H1 (cell line): ENCODE results near the gene C1QTNF4. TPM values are rescaled to one million over a fixed set of nuclear protein-coding genes. Genes with fewer than 3 reads are reported as not detected.
"Not testable (repeated sequence)": the region's sequence is repeated elsewhere in the genome, so short reads cannot be mapped to it uniquely, and the experiment has no call there.

Experiments
- CTCF ChIA-PET: fragments of 300-600 bp; sonication (Branson Sonifier 250); formaldehyde crosslinking; loops from one replicate; lab custom pipeline; 2021; ENCODE audit not compliant: partially characterized antibody; lab: Charles Lee
- POLR2A ChIA-PET: fragments of 300-600 bp; sonication (Branson Sonifier 250); formaldehyde crosslinking; loops from one replicate; lab custom pipeline; 2021; ENCODE audit warnings: inconsistent platforms; ENCODE audit not compliant: partially characterized antibody; lab: Charles Lee
- DNase-seq, 2 experiments: peaks; one replicate each; pipeline versions ENCODE4 v3.0.0 to v3.0.0-alpha.2; 2010 to 2022; ENCODE audit warnings: low spot score in 2 of 2, low read depth in 1 of 2, mixed read lengths in 1 of 2
- FAIRE-seq: peaks from 2 replicates; lab custom pipeline; 2011; peaks lifted over from hg19 to GRCh38; lab: Jason Lieb, UNC
- H2AFZ ChIP-seq: 2 replicates; pipeline ENCODE4 v1.8.1; 2012; ENCODE audit warnings: low read length, inconsistent platforms
- H2AK5ac ChIP-seq: 2 replicates; pipeline ENCODE4 v1.6.1; 2013; ENCODE audit warnings: low read depth, low read length
- H2BK120ac ChIP-seq: replicated peaks from 2 replicates; pipeline ENCODE3; 2013; ENCODE audit warnings: low read depth, low read length, inconsistent platforms
- H2BK12ac ChIP-seq: 2 replicates; pipeline ENCODE4 v1.6.1; 2013; ENCODE audit warnings: low read depth, low read length
- H2BK15ac ChIP-seq: 2 replicates; pipeline ENCODE4 v1.6.1; 2013; ENCODE audit warnings: low read length
- H2BK20ac ChIP-seq: 2 replicates; pipeline ENCODE4 v1.6.1; 2013; ENCODE audit warnings: low read length
- H2BK5ac ChIP-seq: 2 replicates; pipeline ENCODE4 v1.6.1; 2013; ENCODE audit warnings: low read depth, low read length
- H3K14ac ChIP-seq: 2 replicates; pipeline ENCODE4 v1.6.1; 2013; ENCODE audit warnings: inconsistent platforms; ENCODE audit not compliant: insufficient read length
- H3K18ac ChIP-seq: 2 replicates; pipeline ENCODE4 v1.6.1; 2013; ENCODE audit warnings: low read length; ENCODE audit errors: extremely low read depth
- H3K23ac ChIP-seq: 2 replicates; pipeline ENCODE4 v1.6.1; 2013; ENCODE audit warnings: inconsistent platforms; ENCODE audit not compliant: insufficient read length
- H3K23me2 ChIP-seq: 2 replicates; pipeline ENCODE4 v1.6.1; 2013; ENCODE audit warnings: low read depth, low read length
- H3K27ac ChIP-seq: 2 replicates; pipeline ENCODE4 v1.6.1; 2011; ENCODE audit warnings: low read depth, low read length, inconsistent platforms
- H3K27me3 ChIP-seq, 4 experiments: replicated peaks in 1 of 4; 1 replicate in 1 of 4; 2 replicates in 3 of 4; pipeline versions ENCODE4 v1.6.1 to v1.8.1; 2011 to 2013; ENCODE audit warnings: low read length in 3 of 4, mild to moderate bottlenecking in 3 of 4, inconsistent platforms in 2 of 4, mixed read lengths in 2 of 4, moderate library complexity in 1 of 4; ENCODE audit not compliant: control insufficient read depth in 3 of 4, insufficient read depth in 3 of 4; ENCODE audit errors: extremely low read depth in 1 of 4
- H3K36me3 ChIP-seq, 4 experiments: 2 replicates each; pipeline versions ENCODE4 v1.6.1 to v1.8.1; 2011 to 2013; ENCODE audit warnings: mild to moderate bottlenecking in 4 of 4, low read length in 3 of 4, moderate library complexity in 2 of 4, control low read depth in 1 of 4, inconsistent platforms in 1 of 4; ENCODE audit not compliant: insufficient read depth in 4 of 4, control insufficient read depth in 2 of 4
- H3K4ac ChIP-seq: replicated peaks from 2 replicates; pipeline ENCODE3; 2013; ENCODE audit warnings: low read length, low read depth, mixed read lengths, inconsistent platforms; ENCODE audit not compliant: insufficient read length
- H3K4me1 ChIP-seq, 4 experiments: replicated peaks in 1 of 4; 1 replicate in 1 of 4; 2 replicates in 3 of 4; pipeline versions ENCODE4 v1.6.1 to v1.8.1; 2011 to 2013; ENCODE audit warnings: low read length in 3 of 4, inconsistent platforms in 2 of 4, mixed read lengths in 1 of 4; ENCODE audit not compliant: insufficient read depth in 4 of 4, control insufficient read depth in 3 of 4
- H3K4me2 ChIP-seq, 2 experiments: 2 replicates each; pipeline versions ENCODE4 v1.6.1 to v1.8.1; 2011 to 2013; ENCODE audit warnings: low read depth in 2 of 2, low read length in 2 of 2, control low read depth in 1 of 2, inconsistent platforms in 1 of 2, mild to moderate bottlenecking in 1 of 2; ENCODE audit not compliant: insufficient read depth in 1 of 2
- H3K4me3 ChIP-seq, 4 experiments: fragments of 200-600, 300-600 bp in 1 of 4; sonication (generic), shearing (Covaris generic), sonication (Bioruptor Twin) in 1 of 4; 2 replicates each; pipeline versions ENCODE4 v1.5.1 to v1.8.1; 2011 to 2016; ENCODE audit warnings: low read length in 4 of 4, low read depth in 3 of 4, control low read depth in 2 of 4, inconsistent platforms in 2 of 4, mild to moderate bottlenecking in 2 of 4, mixed read lengths in 1 of 4, moderate library complexity in 1 of 4; ENCODE audit not compliant: insufficient read depth in 2 of 4; ENCODE audit errors: extremely low read depth in 1 of 4
- H3K56ac ChIP-seq: replicated peaks from 2 replicates; pipeline ENCODE3; 2013; ENCODE audit warnings: low read depth, mild to moderate bottlenecking, mixed read lengths, low read length, inconsistent platforms; ENCODE audit not compliant: insufficient read length
- H3K79me1 ChIP-seq: 2 replicates; pipeline ENCODE4 v1.6.1; 2013; ENCODE audit warnings: low read depth, low read length, control low read depth
- H3K79me2 ChIP-seq, 2 experiments: 2 replicates each; pipeline versions ENCODE4 v1.6.1 to v1.8.1; 2012 to 2013; ENCODE audit warnings: low read length in 2 of 2, mild to moderate bottlenecking in 2 of 2, inconsistent platforms in 1 of 2; ENCODE audit not compliant: insufficient read depth in 2 of 2, control insufficient read depth in 1 of 2
- H3K9ac ChIP-seq, 4 experiments: replicated peaks in 1 of 4; 1 replicate in 1 of 4; 2 replicates in 3 of 4; pipeline versions ENCODE4 v1.6.1 to v1.8.1; 2011 to 2013; ENCODE audit warnings: low read depth in 3 of 4, low read length in 3 of 4, control low read depth in 2 of 4, mild to moderate bottlenecking in 2 of 4, moderate library complexity in 2 of 4, inconsistent platforms in 1 of 4; ENCODE audit errors: extremely low read depth in 1 of 4
- H3K9me3 ChIP-seq, 2 experiments: 2 replicates each; pipeline versions ENCODE4 v1.6.1 to v1.8.1; 2012 to 2013; ENCODE audit warnings: mild to moderate bottlenecking in 2 of 2, moderate library complexity in 2 of 2, control low read depth in 1 of 2, inconsistent platforms in 1 of 2, low read depth in 1 of 2, low read length in 1 of 2, mixed read lengths in 1 of 2; ENCODE audit not compliant: insufficient read depth in 2 of 2
- H4K20me1 ChIP-seq, 2 experiments: replicated peaks in 1 of 2; 2 replicates each; pipeline versions ENCODE3 to v1.8.1; 2011 to 2013; ENCODE audit warnings: inconsistent platforms in 2 of 2, low read length in 2 of 2, mild to moderate bottlenecking in 1 of 2; ENCODE audit not compliant: insufficient read depth in 2 of 2, control insufficient read depth in 1 of 2
- H4K5ac ChIP-seq: 2 replicates; pipeline ENCODE4 v1.6.1; 2013; ENCODE audit warnings: low read length, low read depth, mixed read lengths, inconsistent platforms; ENCODE audit not compliant: insufficient read length
- H4K8ac ChIP-seq: 2 replicates; pipeline ENCODE4 v1.8.0; 2013; ENCODE audit warnings: mild to moderate bottlenecking, moderate library complexity, low read length, inconsistent platforms; ENCODE audit not compliant: insufficient read depth; ENCODE audit errors: extremely low read depth
- H4K91ac ChIP-seq: replicated peaks from 2 replicates; pipeline ENCODE3; 2013; ENCODE audit warnings: low read length, mixed read lengths, inconsistent platforms; ENCODE audit not compliant: insufficient read length
- WGBS, 2 experiments: shearing (Covaris generic) in 1 of 2; methylation state at CpG; one replicate each; pipeline versions ENCODE4 v1.1.6 to v1.1.7; 2013 to 2015; ENCODE audit warnings: low lambda C conversion rate in 2 of 2, mixed read lengths in 2 of 2, inconsistent platforms in 1 of 2, low coverage in 1 of 2, missing lambda C conversion rate in 1 of 2; ENCODE audit not compliant: insufficient replicate concordance in 2 of 2, insufficient coverage in 1 of 2, insufficient read length in 1 of 2; ENCODE audit errors: extremely low coverage in 1 of 2, missing lambda C conversion rate in 1 of 2; 5-methylcytosine and 5-hydroxymethylcytosine counted together
- polyA plus RNA-seq, 7 experiments: library from polyadenylated mRNA; depleted of rRNA in 3 of 7; stranded (reverse) in 5 of 7; unstranded in 2 of 7; fragments of >200 nt in 5 of 7; fragments of 200-250 nt in 2 of 7; gene quantifications; 1 replicate in 5 of 7; 2 replicates in 1 of 7; 4 replicates in 1 of 7; pipeline versions ENCODE4 v1.2.1 to v1.2.3, GENCODE V29; 2011 to 2013; ENCODE audit warnings: missing spikeins in 2 of 7, mixed read lengths in 2 of 7
- total RNA-seq: library from RNA; stranded (reverse); fragmentation: NEBNext Ultra II Directional; extraction: Animal tissue kit (Norgen Biotek cat#: 25700); gene quantifications from 2 replicates; pipeline ENCODE4 v1.2.1, GENCODE V29; 2021

The C1QTNF4 gene
- total and polyA plus RNA-seq, 2 of the 8 experiments (the other 6 are each of a cell fraction or from before 2014, with no cell fraction given): 3.9 to 6.0 TPM

DNA sequence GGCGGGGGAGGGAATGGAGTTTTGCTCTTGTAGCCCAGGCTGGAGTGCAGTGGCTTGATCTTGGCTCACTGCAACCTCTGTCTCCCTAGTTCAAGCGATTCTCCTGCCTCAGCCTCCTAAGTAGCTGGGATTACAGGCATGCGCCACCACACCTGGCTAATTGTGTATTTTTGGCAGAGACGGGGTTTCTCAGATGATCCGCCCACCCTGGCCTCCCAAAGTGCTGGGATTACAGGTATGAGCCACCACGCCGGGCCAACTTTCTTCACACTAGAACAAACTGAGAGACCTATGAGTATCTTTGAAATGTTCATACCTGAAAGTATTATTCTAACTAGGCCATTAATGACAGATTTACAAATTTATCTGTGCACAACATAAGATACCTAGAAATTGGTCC is 47.9 kb downstream of the C1QTNF4 start:
- not testable (repeated sequence) for H3K27me3 ChIP-seq, FAIRE-seq, H3K56ac ChIP-seq, H2BK15ac ChIP-seq, H2BK20ac ChIP-seq, H3K18ac ChIP-seq, H3K36me3 ChIP-seq, H3K9me3 ChIP-seq, H2AFZ ChIP-seq, H2BK12ac ChIP-seq, H3K4ac ChIP-seq, H3K23me2 ChIP-seq, H2BK5ac ChIP-seq, H3K23ac ChIP-seq, H3K9ac ChIP-seq, H3K4me3 ChIP-seq, DNase-seq, H3K4me1 ChIP-seq, H4K8ac ChIP-seq, H3K27ac ChIP-seq, H3K79me1 ChIP-seq, H4K91ac ChIP-seq, H3K4me2 ChIP-seq, H2BK120ac ChIP-seq, H3K14ac ChIP-seq, H4K5ac ChIP-seq, H2AK5ac ChIP-seq
- 92% methylated on average over 6 of the region's 7 CpGs; no CpG with 5 or more reads in 1 of the 2 experiments for WGBS, 2 experiments
- CTCF ChIA-PET: interaction anchor here (0.6 kb wide), 1 partner anchor 41 kb away, joined by 4 read pairs; no protein-coding TSS in a partner anchor
- H3K79me2 ChIP-seq: peaks cover 63 to 99% of the 10 kb centered on the region in 2 experiments
- POLR2A ChIA-PET: interaction anchor here (1.4 kb wide), 1 partner anchor 30 kb away, joined by 5 read pairs; no protein-coding TSS in a partner anchor
- H4K20me1 ChIP-seq: peaks cover 28 to 30% of the 10 kb centered on the region in 2 experiments
